SHP77 treated with DMSO at 0.1 percent for 48 hours (cell line): Measurements from ENCODE around the gene TFEB.

ENCODE experiments used
- DNase-seq: peaks from one replicate; lab custom pipeline; 2025; lab: John Stamatoyannopoulos, UW

The TFEB gene

GRCh38 chr6:41722969-41723529 is 12.4 kb downstream of the TFEB start:
- DNase-seq = no peak

GRCh38 chr6:41721414-41721813 is 14.0 kb downstream of the TFEB start:
- no peak for DNase-seq

- DNase-seq = no peak
Observed at GRCh38 chr6:41720783-41721182, 14.6 kb downstream of the TFEB start.

- no peak for DNase-seq
Observed at GRCh38 chr6:41720262-41720620, 15.2 kb downstream of the TFEB start.

DNA sequence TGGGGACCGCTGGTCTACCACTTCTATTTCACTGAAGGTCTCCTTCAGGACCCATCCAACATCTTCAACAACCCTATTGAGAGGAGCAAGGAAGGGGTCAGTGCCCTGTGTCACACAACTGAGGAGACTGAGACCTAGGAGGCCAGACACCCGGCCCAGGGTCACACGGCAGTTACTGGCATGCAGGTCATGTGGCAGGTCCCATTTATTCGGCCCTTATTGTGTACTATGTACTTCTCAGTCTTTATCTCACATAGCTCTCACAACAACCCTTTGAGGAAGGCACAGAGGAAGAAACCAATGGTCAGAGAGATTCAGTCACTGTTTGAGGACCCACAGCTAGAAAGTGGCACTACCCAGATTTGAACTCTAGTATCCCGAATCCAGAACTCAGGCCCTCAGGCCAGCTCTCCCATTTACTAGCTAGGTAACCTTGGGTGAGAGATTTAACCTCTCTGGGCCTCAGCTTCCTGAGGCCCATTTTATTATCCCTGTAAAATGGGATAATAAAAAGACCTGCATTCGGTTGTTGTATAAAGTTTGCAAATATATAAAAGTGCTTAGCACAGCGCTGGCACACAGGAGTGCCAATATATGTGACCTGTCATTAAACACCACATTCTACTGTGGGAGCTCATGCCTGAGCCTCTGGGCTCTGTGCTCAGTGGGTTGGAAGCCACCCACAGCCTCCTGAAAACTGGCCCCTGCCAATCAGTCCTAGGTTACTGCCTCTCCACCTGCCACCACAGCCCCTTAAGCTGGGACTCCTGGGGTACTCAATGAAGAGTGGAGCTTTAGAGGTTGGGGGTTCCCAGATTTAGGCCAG is 15.8 kb downstream of the TFEB start:
- DNase-seq = no peak

DNA sequence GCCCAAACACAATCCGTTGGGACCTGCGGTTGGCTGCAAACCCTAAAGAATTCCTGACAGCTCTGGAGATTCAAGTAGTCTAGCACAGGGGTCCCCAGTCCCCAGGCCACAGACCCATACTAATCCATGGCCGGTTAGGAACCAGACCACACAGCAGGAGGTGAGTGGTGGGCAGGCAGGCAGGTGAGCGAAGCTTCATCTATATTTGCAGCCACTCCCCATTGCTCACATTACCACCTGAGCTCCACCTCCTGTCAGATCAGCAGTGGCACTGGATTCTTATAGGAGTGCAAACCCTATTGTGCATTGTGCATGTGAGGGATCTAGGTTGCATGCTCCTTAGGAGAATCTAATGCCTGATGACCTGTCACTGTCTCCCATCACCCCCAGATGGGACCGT is 16.6 kb downstream of the TFEB start:
- no peak for DNase-seq

DNA sequence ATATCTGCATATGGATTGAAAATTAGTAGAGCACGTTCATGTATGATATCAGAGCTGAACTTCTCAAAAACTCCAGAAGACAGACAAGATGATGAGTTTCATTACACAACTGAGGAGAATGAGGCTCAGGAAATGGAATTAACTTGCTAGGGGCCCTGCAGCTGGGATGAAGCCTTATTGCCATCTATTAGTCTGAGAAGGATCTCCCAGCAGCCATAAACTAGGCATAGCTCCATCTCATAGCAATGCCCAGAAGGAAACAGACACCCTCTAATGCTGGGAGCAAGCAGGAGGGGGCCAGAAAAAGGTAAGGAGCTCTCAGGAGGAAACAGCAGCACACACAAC is 18.0 kb downstream of the TFEB start:
- no peak for DNase-seq

- no peak for DNase-seq
Observed at GRCh38 chr6:41716516-41717391, 18.7 kb downstream of the TFEB start.

DNA sequence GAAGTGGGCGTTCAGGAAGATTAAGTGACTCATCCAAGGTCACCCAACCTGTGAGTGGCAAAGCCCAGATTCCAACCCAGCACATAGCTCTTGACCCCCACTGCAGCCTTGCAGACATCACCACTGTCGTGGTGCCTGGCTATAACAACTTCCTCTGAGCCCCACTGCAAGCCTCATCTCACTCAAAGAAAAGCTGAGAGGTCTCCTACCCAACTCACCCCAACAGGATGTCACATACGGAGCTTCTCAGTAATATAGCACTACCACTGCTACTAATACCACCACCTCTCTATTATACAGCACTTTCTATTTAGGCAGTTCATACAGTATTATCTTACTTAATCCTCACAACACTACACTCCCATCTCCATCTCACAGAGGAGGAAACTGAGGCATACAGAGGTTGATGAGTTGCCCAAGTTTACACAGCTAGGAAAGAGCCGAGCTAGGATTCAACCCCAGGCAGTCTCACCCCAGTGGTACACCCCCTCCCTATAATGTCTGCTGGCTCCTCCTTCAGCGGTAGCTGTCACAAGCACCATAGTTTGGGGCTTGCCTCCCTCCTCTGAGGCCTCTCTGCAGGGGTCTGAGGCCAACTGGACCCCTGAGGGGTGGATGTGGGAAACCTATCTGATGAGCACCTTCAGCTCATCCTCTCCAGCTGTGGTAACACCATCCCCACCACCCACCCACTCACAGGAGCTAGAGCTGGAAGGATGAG is 19.5 kb downstream of the TFEB start:
- DNase-seq = no peak

GRCh38 chr6:41714556-41715273 is 20.7 kb downstream of the TFEB start:
- no peak for DNase-seq

DNA sequence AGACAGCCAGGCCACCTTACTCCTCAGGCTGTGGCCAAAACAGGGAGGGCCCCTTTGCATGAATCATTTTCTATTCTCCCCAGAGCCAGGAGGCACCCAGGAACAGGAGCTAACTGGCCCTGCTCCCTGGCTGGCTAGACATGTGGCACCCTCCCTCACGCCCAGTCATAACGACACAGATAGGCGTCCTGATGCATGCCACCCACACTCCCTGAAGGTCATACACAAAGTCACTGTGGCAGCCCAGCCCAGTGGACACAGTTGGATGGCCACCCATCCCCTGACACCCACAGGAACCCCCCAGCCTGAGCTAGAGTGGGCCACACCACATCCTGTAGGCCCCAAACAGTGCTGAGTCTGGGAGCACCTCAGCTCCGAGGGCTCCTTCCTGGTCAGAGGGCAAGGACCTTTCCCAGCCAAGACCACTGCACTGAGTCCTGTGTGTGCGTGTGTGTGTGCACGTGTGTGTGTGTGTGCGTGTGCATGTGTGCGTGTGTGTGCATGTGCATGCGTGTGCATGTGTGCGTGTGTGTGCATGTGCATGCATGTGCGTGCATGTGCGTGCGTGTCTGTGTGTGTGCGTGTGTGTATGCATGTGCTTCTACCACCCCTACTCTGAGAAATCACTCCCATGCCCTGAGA is 21.6 kb downstream of the TFEB start:
- no peak for DNase-seq

DNA sequence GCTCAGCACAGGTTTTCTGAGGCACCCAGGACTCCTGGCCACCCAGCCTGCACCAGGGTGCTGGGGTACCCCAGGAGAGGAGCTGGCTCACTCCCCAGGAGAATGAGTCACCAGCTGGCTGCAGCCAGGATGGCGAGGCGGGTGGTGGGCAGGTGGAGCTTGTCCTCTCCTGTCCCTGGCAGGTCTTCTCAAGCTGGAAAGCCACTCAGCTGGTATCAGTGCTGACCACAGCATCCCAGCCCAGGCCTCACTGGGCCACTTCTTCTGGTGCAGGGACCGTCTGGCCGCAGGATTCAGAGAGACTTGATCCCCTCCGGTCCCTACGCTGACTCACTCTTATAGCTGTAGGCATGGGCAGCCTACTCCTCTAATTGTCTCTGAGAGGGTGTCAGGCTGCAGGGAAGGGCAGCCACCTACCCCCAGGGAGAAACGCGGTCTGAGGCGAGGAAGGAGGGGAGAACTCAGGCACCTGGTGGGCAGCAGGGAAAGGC is 22.2 kb downstream of the TFEB start:
- DNase-seq = no peak

GRCh38 chr6:41712651-41713103 is 22.7 kb downstream of the TFEB start:
- DNase-seq = no peak

DNA sequence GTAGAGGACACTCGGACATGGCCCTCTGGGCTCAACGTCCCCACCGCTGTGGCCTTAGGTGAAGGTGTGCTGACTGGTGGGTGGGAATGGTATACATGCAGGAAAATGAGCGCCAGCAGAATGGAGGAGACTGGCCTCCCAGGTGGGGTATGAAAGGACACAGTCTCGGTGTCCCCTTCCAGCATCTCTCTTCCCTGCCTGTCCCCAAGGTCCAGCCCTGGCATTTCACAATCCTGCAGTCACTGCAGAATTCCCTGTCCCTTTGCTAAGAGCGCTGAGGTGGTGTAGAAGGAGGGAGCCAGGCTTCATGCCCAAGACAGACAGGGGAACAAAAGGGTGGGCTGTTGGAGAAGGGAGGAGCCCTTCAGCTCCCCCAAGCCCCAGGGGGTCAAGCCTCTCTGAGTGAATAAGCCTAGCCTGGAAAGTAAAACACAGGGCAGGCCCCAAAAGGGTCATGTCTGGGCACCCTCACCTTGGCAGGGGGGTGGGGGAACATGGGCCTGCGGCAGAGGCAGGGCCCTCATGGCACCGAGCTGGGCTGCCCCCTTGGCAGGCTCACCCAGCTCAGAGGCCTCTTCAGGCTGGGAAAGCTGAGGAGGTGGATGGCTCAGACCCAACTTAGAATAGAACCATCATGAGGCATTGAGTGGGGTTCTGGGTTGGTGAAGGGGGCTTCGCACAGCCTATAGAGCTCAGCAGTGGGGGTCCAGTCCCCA is 23.9 kb downstream of the TFEB start:
- no peak for DNase-seq

DNA sequence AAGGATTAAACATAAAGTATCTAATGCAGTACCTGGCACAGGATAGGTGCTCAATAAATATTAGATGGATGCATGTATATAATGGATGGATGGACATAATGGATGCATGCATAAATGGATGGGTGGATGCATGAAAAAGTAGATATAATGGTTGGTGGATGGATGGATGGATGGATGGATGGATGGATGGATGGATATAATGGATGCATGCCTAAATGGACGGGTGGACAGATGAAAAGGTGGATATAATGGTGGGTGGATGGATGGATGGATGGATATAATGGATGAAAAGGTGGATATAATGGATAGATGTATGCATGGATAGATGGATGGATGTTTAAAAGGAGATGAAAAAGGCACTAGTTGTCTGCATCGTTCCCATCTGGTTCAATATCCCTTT is 26.0 kb downstream of the TFEB start:
- DNase-seq = no peak

GRCh38 chr6:41708856-41709255 is 26.6 kb downstream of the TFEB start:
- no peak for DNase-seq

DNA sequence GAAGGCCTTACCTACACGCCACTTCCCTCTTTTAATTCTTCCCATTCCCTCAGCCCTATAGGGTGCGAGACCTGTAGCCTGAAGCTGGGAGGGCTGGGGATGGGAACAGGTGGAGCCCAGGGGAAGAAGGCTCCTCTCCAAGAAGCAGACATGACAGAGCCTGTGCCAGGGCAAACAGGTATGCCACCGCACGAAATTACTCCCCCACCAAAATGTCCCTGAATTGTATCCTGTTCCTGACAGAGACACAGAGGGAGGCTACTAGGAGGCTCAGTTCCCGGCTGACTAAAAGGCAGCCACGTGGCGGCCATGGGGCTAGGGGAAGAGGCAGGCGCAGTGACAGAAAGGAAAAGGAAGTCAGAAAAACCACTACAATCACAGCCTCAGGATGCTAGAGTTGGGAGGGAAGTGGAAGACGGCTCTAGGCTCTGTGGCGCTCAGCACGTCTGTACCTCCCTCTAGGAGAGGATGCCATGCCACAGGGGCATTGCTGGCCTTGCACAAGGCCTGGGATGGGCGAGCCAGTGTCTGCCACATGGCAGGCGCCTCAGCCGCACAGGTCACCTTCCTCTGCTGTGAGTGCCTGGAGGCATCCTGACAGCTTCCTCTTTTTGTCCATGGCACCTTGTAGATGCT is 27.7 kb downstream of the TFEB start:
- DNase-seq = no peak

GRCh38 chr6:41706876-41707564 is 28.4 kb downstream of the TFEB start:
- no peak for DNase-seq
